GM12878 (cell line): ENCODE measurements around the gene TRAPPC3. TPM values are rescaled to one million over a fixed set of nuclear protein-coding genes. Genes with fewer than 3 reads are reported as not detected.

ENCODE experiments used
- ATAC-seq: fragments of 200-7000 bp; cut with Tn5 transposase; 3 replicates; pipeline ENCODE4 v1.9.1; 2020; ENCODE audit warnings: mild to moderate bottlenecking, moderate library complexity
- BruUV-seq: library from RNA; stranded (reverse); fragments of 400-500 nt; replicated peaks from 2 replicates; lab custom pipeline; 2021; lab: Mats Ljungman, UMichigan
- CTCF ChIA-PET: fragments of 300-600 bp; sonication (Branson Sonifier 250); formaldehyde crosslinking; extraction: SDS; loops from one replicate; lab custom pipeline; 2021; ENCODE audit warnings: inconsistent platforms; lab: Yijun Ruan, JAX
- POLR2A ChIA-PET: fragments of 350-600 bp; formaldehyde crosslinking; extraction: SDS; loops from one replicate; lab custom pipeline; 2021; ENCODE audit warnings: inconsistent platforms; lab: Charles Lee
- RAD21 ChIA-PET: fragments of 300-600 bp; sonication (Branson Sonifier 250); formaldehyde crosslinking; loops from one replicate; lab custom pipeline; 2023; ENCODE audit warnings: antibody characterized with exemption; ENCODE audit not compliant: unreplicated experiment; lab: Charles Lee
- SMC1A ChIA-PET: fragments of 300-600 bp; sonication (Branson Sonifier 250); formaldehyde crosslinking; loops from one replicate; lab custom pipeline; 2023; ENCODE audit not compliant: unreplicated experiment, uncharacterized antibody; lab: Charles Lee
- DNase-seq: peaks from one replicate; pipeline ENCODE4 v3.0.0-alpha.2; 2011; ENCODE audit warnings: low read depth, low spot score
- FAIRE-seq: peaks from 3 replicates; lab custom pipeline; 2011; peaks lifted over from hg19 to GRCh38; lab: Jason Lieb, UNC
- H2AFZ ChIP-seq: 2 replicates; pipeline ENCODE4 v1.6.0; 2011; ENCODE audit warnings: low read depth, low read length, control low read depth; ENCODE audit not compliant: control insufficient read depth
- H3K27ac ChIP-seq: 2 replicates; pipeline ENCODE4 v1.5.1; 2011; ENCODE audit warnings: control low read depth; ENCODE audit not compliant: control insufficient read depth, insufficient read depth
- H3K27me3 ChIP-seq, 2 experiments: replicated peaks in 1 of 2; 2 replicates each; pipeline versions ENCODE4 v1.6.0 to v1.6.1; 2011; ENCODE audit warnings: low read length in 1 of 2; ENCODE audit not compliant: control insufficient read depth in 2 of 2, insufficient read depth in 2 of 2
- H3K36me3 ChIP-seq, 2 experiments: 2 replicates each; pipeline ENCODE4 v1.5.1; 2011; ENCODE audit warnings: low read length in 1 of 2; ENCODE audit not compliant: control insufficient read depth in 2 of 2, insufficient read depth in 2 of 2
- H3K4me1 ChIP-seq: 2 replicates; pipeline ENCODE4 v1.6.1; 2011; ENCODE audit warnings: mild to moderate bottlenecking, low read length, moderate library complexity, mixed read lengths; ENCODE audit not compliant: control insufficient read depth, insufficient read depth
- H3K4me2 ChIP-seq: 2 replicates; pipeline ENCODE4 v1.6.0; 2011; ENCODE audit warnings: control low read depth; ENCODE audit not compliant: control insufficient read depth, insufficient read depth
- H3K4me3 ChIP-seq: fragments of 200-600 bp; sonication (generic); 2 replicates; pipeline ENCODE4 v1.5.1; 2016
- H3K79me2 ChIP-seq: 2 replicates; pipeline ENCODE4 v1.6.0; 2011; ENCODE audit warnings: low read length; ENCODE audit not compliant: control insufficient read depth, insufficient read depth
- H3K9ac ChIP-seq: 2 replicates; pipeline ENCODE4 v1.8.0; 2011; ENCODE audit warnings: low read length, control low read depth, mixed read lengths; ENCODE audit not compliant: control insufficient read depth, insufficient read depth
- H3K9me3 ChIP-seq: replicated peaks from 3 replicates; pipeline ENCODE4 v1.5.1; 2011; ENCODE audit warnings: mild to moderate bottlenecking, low read length; ENCODE audit not compliant: control insufficient read depth, insufficient read depth
- H4K20me1 ChIP-seq: 2 replicates; pipeline ENCODE4 v1.6.0; 2011; ENCODE audit not compliant: control insufficient read depth, insufficient read depth
- CBX3 ChIP-seq: fragments of 200-600 bp; sonication (generic); IDR thresholded peaks from 2 replicates; pipeline ENCODE4 v1.6.1; 2016; ENCODE audit warnings: low read depth, borderline replicate concordance
- CHD2 ChIP-seq: IDR thresholded peaks from 2 replicates; pipeline ENCODE4 v1.6.1; 2011; ENCODE audit warnings: low read depth, low read length, improper control_type of control experiment, borderline replicate concordance
- EGR1 ChIP-seq, 2 experiments: IDR thresholded peaks; 1 replicate in 1 of 2; 2 replicates in 1 of 2; pipeline ENCODE4 v1.6.1; 2011 to 2012; ENCODE audit warnings: low read depth in 2 of 2, low read length in 2 of 2, borderline replicate concordance in 1 of 2, mild to moderate bottlenecking in 1 of 2, moderate library complexity in 1 of 2
- FOXK2 ChIP-seq: fragments of 450-650 bp; IDR thresholded peaks from 2 replicates; pipeline ENCODE4 v1.6.1; 2017; ENCODE audit warnings: mild to moderate bottlenecking, moderate library complexity
- GATAD2B ChIP-seq: fragments of 450-650 bp; conservative IDR thresholded peaks from 2 replicates; pipeline ENCODE4 v1.6.1; 2017; ENCODE audit warnings: low read depth, mild to moderate bottlenecking, moderate library complexity
- HDAC2 ChIP-seq: fragments of 200-600 bp; sonication (generic); IDR thresholded peaks from 2 replicates; pipeline ENCODE4 v1.6.1; 2017
- JUND ChIP-seq: IDR thresholded peaks from 2 replicates; pipeline ENCODE4 v1.6.1; 2012; ENCODE audit warnings: low read depth, mild to moderate bottlenecking, low read length, improper control_type of control experiment, moderate library complexity
- MTA2 ChIP-seq: fragments of 450-650 bp; IDR thresholded peaks from 2 replicates; pipeline ENCODE4 v1.6.1; 2016; ENCODE audit warnings: low read depth, mild to moderate bottlenecking, moderate library complexity
- MYB ChIP-seq: fragments of 150-350 bp; IDR thresholded peaks from 2 replicates; pipeline ENCODE4 v1.6.1; 2014; ENCODE audit warnings: mild to moderate bottlenecking, low read depth, low read length, borderline replicate concordance
- MYC ChIP-seq: IDR thresholded peaks from 2 replicates; pipeline ENCODE4 v1.6.1; 2011; ENCODE audit warnings: mild to moderate bottlenecking, low read length, moderate library complexity, inconsistent platforms; ENCODE audit not compliant: insufficient read depth, insufficient replicate concordance, insufficient read length, severe bottlenecking
- RCOR1 ChIP-seq: conservative IDR thresholded peaks from 2 replicates; pipeline ENCODE4 v1.6.1; 2012; ENCODE audit warnings: low read depth, low read length, improper control_type of control experiment
- SIN3A ChIP-seq: IDR thresholded peaks from 2 replicates; pipeline ENCODE4 v1.6.1; 2012; ENCODE audit warnings: low read depth, low read length, improper control_type of control experiment
- SMAD1 ChIP-seq: fragments of 450-650 bp; IDR thresholded peaks from 2 replicates; pipeline ENCODE4 v1.6.1; 2018; ENCODE audit warnings: mild to moderate bottlenecking, low read depth; ENCODE audit not compliant: partially characterized antibody
- SMARCA5 ChIP-seq: fragments of 450-650 bp; IDR thresholded peaks from 2 replicates; pipeline ENCODE4 v1.6.1; 2017; ENCODE audit warnings: mild to moderate bottlenecking
- SUPT20H ChIP-seq: IDR thresholded peaks from 2 replicates; pipeline ENCODE4 v1.6.1; 2011; ENCODE audit warnings: low read depth, mild to moderate bottlenecking, low read length, moderate library complexity, borderline replicate concordance; ENCODE audit not compliant: control insufficient read depth
- USF2 ChIP-seq: IDR thresholded peaks from 2 replicates; pipeline ENCODE4 v1.6.1; 2011; ENCODE audit warnings: low read depth, low read length, improper control_type of control experiment, borderline replicate concordance
- ZNF384 ChIP-seq: IDR thresholded peaks from 2 replicates; pipeline ENCODE4 v1.6.1; 2012; ENCODE audit warnings: low read depth, mild to moderate bottlenecking, low read length, improper control_type of control experiment, borderline replicate concordance
- in situ Hi-C: fragments of 300-500 bp; cut with MboI; formaldehyde crosslinking; loops from 9 replicates; pipeline ENCODE4 v1.14.3; 2018; ENCODE audit warnings: mixed read lengths
- intact Hi-C: fragments of 100-400 bp; cut with micrococcal nuclease; formaldehyde crosslinking; loops from one replicate; pipeline ENCODE4 v1.14.2; 2022; ENCODE audit not compliant: unreplicated experiment
- polyA plus RNA-seq, 11 experiments: library from polyadenylated mRNA; depleted of rRNA in 4 of 11; unstranded in 6 of 11; stranded (reverse) in 5 of 11; fragments of >200 nt; fragmentation: Nextera tagmentation in 4 of 11; fragmentation: Illumina TruSeq in 1 of 11; extraction: Ambion mirVana in 4 of 11; extraction: Trizol in 1 of 11; gene quantifications; 1 replicate in 1 of 11; 2 replicates in 10 of 11; pipeline versions ENCODE4 v1.2.1 to v1.2.3, GENCODE V29; 2011 to 2016; ENCODE audit warnings: inconsistent platforms in 2 of 11, missing spikeins in 2 of 11, low read depth in 1 of 11
- total RNA-seq, 4 experiments: library from RNA; depleted of rRNA in 3 of 4; stranded (reverse); fragments of >200 nt in 3 of 4; fragmentation: Illumina TruSeq in 1 of 4; extraction: Trizol in 1 of 4; gene quantifications; 2 replicates each; pipeline versions ENCODE4 v1.2.1 to v1.2.3, GENCODE V29; 2013 to 2021
- TF ChIP-seq, protein P1 (sequence below): fragments of 450-650 bp; IDR thresholded peaks from 2 replicates; pipeline ENCODE4 v1.6.1; 2014; ENCODE audit warnings: mild to moderate bottlenecking
- TF ChIP-seq, protein P2 (sequence below): IDR thresholded peaks from 2 replicates; pipeline ENCODE4 v1.6.1; 2011; ENCODE audit warnings: borderline replicate concordance, low read depth, mild to moderate bottlenecking, moderate library complexity, low read length; ENCODE audit not compliant: insufficient read depth, poor library complexity, severe bottlenecking
- TF ChIP-seq, protein P3 (sequence below): IDR thresholded peaks from 2 replicates; pipeline ENCODE4 v1.6.1; 2011; ENCODE audit warnings: low read depth, mild to moderate bottlenecking, low read length, moderate library complexity, borderline replicate concordance; ENCODE audit errors: extremely low read depth

TRAPPC3 gene
- total and polyA plus RNA-seq, 10 of the 15 experiments (the other 5 are each of a cell fraction or from before 2014, with no cell fraction given), result 14.7 to 122 (median 70.5) TPM

DNA sequence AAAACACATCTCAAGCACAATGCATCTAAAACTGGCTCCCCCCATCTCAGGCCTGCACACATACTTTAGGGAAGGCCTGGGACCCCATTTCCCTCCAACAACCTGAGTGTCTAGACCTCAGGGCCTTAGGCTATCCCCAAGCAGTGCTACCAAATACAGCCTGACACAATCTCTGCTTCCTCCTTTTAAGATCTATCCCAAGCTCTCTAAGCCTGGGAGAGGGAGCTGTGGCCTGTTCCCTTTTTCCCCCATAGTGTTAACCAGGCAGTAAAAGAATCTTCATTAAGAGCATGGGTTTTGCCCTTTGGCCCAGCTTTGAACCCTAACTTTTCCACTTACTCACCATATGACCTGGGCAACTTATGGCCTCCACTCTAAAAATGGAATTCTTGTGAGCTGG is 13.5 kb downstream of the TRAPPC3 start:
- H3K36me3 ChIP-seq, result peaks cover 2 to 8% of the 10 kb centered on the region in 2 experiments; a peak in 2 of 4 replicates
- no peak overlapping the region for H3K27ac ChIP-seq
- no peaks in the 10 kb centered on the region for H3K27me3 ChIP-seq
- ChIA-PET RAD21 (interaction anchor here (0.9 to 2.9 kb wide), 7 partner anchors 21 to 249 kb away, joined by 3 to 15 read pairs (median 7); no protein-coding TSS in a partner anchor), SMC1A (interaction anchor here (0.8 to 3.7 kb wide), 6 partner anchors 8 to 150 kb away, joined by 3 to 16 read pairs (median 4); no protein-coding TSS in a partner anchor), POLR2A (no interaction called here), CTCF (interaction anchor here (1.1 to 4.7 kb wide), 10 partner anchors 14 to 320 kb away, joined by 3 to 56 read pairs (median 8); partner anchors contain the start of genes AGO1 and TRAPPC3)
- no peaks in the 10 kb centered on the region for H3K9me3 ChIP-seq
- DNase-seq (no peak), ATAC-seq (no peak), FAIRE-seq (no peak)
- no peak overlapping the region for H3K9ac ChIP-seq
- no peak overlapping the region for H3K4me2 ChIP-seq
- BruUV-seq, result no TSS peak
- in situ Hi-C loops, result no loop called here
- H4K20me1 ChIP-seq, result no peaks in the 10 kb centered on the region
- H3K4me3 ChIP-seq, result no peak overlapping the region
- H3K79me2 ChIP-seq, result peaks cover 1% of the 10 kb centered on the region; the same call in 1 of the 2 replicates
- H3K4me1 ChIP-seq, result no peaks in the 10 kb centered on the region
- TF ChIP-seq SMAD1 (no peak), EGR1 (IDR thresholded peaks at IDR 0.05; ENCODE audit: borderline replicate concordance in 1 of 2, low read depth in 2 of 2, low read length in 2 of 2) (no peak), HDAC2 (no peak), CBX3 (no peak), ZNF384 (no peak), MYB (no peak), SIN3A (no peak), RCOR1 (no peak), CHD2 (no peak), MYC (no peak), FOXK2 (no peak), SUPT20H (no peak), MTA2 (no peak), GATAD2B (no peak), JUND (no peak), USF2 (no peak), SMARCA5 (no peak)
- TF ChIP-seq, protein P1, sequence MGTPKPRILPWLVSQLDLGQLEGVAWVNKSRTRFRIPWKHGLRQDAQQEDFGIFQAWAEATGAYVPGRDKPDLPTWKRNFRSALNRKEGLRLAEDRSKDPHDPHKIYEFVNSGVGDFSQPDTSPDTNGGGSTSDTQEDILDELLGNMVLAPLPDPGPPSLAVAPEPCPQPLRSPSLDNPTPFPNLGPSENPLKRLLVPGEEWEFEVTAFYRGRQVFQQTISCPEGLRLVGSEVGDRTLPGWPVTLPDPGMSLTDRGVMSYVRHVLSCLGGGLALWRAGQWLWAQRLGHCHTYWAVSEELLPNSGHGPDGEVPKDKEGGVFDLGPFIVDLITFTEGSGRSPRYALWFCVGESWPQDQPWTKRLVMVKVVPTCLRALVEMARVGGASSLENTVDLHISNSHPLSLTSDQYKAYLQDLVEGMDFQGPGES, result no peak
- TF ChIP-seq, protein P2, sequence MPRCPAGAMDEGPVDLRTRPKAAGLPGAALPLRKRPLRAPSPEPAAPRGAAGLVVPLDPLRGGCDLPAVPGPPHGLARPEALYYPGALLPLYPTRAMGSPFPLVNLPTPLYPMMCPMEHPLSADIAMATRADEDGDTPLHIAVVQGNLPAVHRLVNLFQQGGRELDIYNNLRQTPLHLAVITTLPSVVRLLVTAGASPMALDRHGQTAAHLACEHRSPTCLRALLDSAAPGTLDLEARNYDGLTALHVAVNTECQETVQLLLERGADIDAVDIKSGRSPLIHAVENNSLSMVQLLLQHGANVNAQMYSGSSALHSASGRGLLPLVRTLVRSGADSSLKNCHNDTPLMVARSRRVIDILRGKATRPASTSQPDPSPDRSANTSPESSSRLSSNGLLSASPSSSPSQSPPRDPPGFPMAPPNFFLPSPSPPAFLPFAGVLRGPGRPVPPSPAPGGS, result no peak
- TF ChIP-seq, protein P3, sequence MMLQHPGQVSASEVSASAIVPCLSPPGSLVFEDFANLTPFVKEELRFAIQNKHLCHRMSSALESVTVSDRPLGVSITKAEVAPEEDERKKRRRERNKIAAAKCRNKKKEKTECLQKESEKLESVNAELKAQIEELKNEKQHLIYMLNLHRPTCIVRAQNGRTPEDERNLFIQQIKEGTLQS, result no peak
- intact Hi-C loops, result no loop called here
- H2AFZ ChIP-seq, result no peak overlapping the region
